ENCODE data around the gene GBP4.
"Not testable (repeated sequence)": the region's sequence is repeated elsewhere in the genome, so short reads cannot be mapped to it uniquely, and the experiment has no call there.

DNA sequence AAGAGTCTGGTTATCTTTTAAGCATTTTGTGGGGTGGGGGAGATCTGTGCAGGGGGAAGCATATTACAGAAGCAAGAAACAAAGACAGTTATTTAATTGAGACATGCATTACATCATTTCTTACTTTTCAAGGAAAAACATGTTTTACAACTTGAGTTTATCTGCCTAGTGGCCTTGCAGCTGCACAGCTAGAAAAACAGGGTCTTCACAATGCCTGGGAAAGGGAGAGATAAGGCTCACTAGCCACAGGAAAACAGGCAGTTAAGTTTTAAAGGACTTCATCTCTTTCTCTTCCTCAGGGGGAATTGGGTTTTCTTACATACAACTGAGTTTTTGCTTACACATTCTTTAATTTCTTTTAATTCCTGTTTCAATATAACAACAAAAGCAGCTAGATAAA lies 21.1 kb upstream of the GBP4 start:
- TF ChIP-seq, protein P1, sequence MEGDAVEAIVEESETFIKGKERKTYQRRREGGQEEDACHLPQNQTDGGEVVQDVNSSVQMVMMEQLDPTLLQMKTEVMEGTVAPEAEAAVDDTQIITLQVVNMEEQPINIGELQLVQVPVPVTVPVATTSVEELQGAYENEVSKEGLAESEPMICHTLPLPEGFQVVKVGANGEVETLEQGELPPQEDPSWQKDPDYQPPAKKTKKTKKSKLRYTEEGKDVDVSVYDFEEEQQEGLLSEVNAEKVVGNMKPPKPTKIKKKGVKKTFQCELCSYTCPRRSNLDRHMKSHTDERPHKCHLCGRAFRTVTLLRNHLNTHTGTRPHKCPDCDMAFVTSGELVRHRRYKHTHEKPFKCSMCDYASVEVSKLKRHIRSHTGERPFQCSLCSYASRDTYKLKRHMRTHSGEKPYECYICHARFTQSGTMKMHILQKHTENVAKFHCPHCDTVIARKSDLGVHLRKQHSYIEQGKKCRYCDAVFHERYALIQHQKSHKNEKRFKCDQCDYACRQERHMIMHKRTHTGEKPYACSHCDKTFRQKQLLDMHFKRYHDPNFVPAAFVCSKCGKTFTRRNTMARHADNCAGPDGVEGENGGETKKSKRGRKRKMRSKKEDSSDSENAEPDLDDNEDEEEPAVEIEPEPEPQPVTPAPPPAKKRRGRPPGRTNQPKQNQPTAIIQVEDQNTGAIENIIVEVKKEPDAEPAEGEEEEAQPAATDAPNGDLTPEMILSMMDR (IDR thresholded peaks at IDR 0.05) = not testable (repeated sequence)
- not testable (repeated sequence) for TF ChIP-seq POLR2A, POLR2AphosphoS5 (IDR thresholded peaks at IDR 0.05)
